OCI-LY7 (cell line): ENCODE results near the gene RNF11.

Experiments used
- EZH2phosphoT487 ChIP-seq: fragments of 200-600 bp; sonication (generic); IDR thresholded peaks from 2 replicates; pipeline ENCODE4 v1.6.1; 2018; ENCODE audit warnings: low read depth, borderline replicate concordance, mild to moderate bottlenecking, mixed run types, antibody characterized with exemption, low read length, moderate library complexity, mixed read lengths
- TF ChIP-seq, protein P1 (sequence below): fragments of 200-600 bp; sonication (generic); conservative IDR thresholded peaks from 2 replicates; pipeline ENCODE4 v1.5.1; 2014; ENCODE audit warnings: mild to moderate bottlenecking, antibody characterized with exemption, low read length, moderate library complexity, mixed read lengths

DNA sequence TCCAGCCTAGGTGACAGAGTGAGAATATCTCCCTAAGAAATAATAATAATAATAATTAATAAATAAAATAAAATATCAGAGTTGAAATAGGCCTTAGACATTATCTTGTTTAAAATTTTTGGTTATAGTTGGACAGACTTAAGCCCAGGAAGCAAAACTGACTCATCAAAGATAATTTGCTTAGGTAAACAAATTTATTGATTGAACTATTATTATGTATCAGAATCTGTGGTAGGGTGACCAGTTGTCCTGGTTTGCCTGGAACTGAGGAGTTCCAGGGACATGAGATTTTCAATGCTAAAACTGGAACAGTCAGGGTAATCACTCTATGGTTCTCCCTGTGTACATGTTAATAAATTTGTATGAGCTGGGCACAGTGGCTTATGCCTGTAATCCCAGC lies 47.8 kb upstream of the RNF11 start:
- TF ChIP-seq, protein P1, sequence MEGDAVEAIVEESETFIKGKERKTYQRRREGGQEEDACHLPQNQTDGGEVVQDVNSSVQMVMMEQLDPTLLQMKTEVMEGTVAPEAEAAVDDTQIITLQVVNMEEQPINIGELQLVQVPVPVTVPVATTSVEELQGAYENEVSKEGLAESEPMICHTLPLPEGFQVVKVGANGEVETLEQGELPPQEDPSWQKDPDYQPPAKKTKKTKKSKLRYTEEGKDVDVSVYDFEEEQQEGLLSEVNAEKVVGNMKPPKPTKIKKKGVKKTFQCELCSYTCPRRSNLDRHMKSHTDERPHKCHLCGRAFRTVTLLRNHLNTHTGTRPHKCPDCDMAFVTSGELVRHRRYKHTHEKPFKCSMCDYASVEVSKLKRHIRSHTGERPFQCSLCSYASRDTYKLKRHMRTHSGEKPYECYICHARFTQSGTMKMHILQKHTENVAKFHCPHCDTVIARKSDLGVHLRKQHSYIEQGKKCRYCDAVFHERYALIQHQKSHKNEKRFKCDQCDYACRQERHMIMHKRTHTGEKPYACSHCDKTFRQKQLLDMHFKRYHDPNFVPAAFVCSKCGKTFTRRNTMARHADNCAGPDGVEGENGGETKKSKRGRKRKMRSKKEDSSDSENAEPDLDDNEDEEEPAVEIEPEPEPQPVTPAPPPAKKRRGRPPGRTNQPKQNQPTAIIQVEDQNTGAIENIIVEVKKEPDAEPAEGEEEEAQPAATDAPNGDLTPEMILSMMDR, result no peak
- no peak for TF ChIP-seq EZH2phosphoT487
